GM19395 (cell line): ENCODE results near the gene U2SURP.
"Not testable (repeated sequence)": the region's sequence is repeated elsewhere in the genome, so short reads cannot be mapped to it uniquely, and the experiment has no call there.

Source experiments
- ATAC-seq: cut with Tn5 transposase; IDR thresholded peaks from one replicate; pipeline ENCODE4 v1.9.1; 2021; ENCODE audit warnings: mild to moderate bottlenecking, moderate library complexity; ENCODE audit not compliant: unreplicated experiment

The U2SURP gene

GRCh38 chr3:143068059-143068458, 66.7 kb downstream of the U2SURP start:
- ATAC-seq = no peak

- no peak for ATAC-seq
These were observed 69.7 kb downstream of the U2SURP start for GRCh38 chr3:143070977-143071551.

GRCh38 chr3:143071776-143072175, 70.4 kb downstream of the U2SURP start:
- no peak for ATAC-seq

DNA sequence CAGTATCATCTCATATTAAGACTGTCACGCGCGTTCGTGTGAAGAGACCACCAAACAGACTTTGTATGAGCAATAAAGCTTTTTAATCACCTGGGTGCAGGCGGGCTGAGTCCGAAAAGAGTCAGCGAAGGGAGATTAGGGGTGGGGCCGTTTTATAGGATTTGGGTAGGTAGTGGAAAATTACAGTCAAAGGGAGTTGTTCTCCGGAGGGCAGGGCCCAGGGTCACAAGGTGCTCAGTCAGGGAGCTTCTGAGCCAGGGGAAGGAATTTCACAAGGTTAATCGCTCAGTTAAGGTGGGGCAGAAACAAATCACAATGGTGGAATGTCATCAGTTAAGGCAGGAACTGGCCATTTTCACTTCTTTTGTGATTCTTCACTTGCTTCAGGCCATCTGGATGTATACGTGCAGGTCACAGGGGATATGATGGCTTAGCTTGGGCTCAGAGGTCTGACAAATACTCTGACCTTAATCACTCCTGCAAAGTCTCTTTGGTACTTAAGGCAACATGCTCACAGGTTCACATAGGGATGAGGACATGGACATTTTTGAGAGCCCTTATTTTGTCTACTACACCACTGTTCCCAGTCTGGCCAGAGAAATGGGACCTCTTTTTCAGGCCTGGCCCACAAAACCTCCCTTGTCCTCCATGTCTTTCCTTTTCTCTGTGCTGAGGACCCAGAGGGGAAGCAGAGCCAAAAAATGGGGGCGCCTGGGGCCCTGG, 71.1 kb downstream of the U2SURP start:
- not testable (repeated sequence) for ATAC-seq

DNA sequence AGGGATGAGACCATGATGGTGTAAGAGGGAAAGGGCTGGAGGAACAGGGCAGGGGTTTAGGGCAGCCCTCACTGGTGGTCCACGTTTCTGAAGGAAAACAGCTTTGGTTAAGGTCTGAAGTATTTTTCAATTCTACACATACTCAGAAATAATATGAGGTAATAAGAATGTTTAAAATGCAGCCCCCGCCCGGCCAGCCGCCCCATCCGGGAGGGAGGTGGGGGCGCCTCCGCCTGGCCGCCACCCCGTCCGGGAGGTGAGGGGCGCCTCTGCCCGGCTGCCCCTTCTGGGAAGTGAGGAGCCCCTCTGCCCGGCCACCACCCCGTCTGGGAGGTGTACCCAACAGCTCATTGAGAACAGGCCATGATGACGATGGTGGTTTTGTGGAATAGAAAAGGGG, 72.2 kb downstream of the U2SURP start:
- ATAC-seq = not testable (repeated sequence)

- ATAC-seq = not testable (repeated sequence)
These were observed 72.6 kb downstream of the U2SURP start for GRCh38 chr3:143073983-143074382.

- no peak for ATAC-seq
These were observed 77.5 kb downstream of the U2SURP start for GRCh38 chr3:143078883-143079282.

GRCh38 chr3:143080196-143080595, 78.8 kb downstream of the U2SURP start:
- ATAC-seq = no peak

DNA sequence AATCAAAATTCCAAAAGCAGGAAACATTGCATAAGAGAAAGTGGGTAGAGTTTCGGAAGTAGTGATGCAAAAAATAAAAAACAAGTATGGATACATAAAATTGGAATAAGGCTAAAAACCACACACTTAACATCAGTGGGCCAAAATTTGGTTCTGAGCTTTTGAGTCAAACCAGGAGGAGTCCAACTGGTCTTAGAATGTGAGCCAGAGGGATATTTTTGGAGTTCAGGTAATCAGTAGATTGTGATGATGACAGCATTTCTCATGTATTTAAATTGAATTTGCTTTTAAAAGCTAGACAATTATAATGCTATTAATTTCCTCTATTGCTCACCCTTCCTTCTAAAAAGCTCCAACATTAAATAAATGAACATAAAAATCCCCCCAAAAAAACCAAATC, 80.0 kb downstream of the U2SURP start:
- ATAC-seq = no peak

DNA sequence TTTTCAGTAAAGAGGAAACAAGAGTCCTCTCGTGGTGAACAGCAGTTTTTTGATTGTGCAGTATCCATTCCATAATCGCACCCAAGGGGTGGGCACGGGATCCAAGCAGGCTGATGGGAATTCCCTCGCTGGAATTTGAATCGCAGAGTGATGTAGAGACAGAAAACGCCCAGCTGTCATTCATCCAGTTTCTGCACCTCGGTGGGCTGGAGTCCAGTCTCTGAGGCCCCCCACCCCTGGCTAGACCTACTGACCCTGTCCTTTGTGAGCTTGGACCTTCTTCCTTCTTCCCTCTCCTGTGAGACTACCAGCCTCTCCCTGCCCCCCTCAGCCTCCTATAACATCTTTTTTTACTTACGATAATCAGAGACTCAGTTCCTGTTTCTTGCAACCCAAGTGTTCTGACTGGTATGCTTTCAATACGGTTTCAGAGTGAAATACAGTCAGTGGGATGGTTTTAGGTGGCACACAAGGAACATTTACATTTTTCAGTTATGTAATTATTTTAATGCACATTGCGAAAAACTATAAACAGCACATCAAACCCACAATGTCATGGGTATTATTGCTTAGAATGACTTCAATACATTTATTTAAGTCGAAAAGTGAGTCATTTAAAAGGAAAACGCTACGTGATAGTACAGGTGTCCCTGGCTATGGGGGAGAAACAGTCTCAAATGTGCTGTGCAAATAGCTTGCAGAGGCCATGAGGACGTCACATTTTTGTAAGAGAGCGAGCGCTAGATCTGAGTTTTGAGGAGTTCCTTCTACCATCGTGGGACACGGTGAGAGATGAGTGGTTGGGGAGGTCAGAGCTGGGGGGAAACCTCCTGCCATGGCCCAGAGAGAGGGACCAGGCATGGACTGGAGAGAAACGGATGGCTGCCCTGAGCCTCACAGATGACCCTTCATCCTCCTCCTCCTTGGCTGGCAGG, 80.7 kb downstream of the U2SURP start:
- peak; percentile 81 for ATAC-seq

DNA sequence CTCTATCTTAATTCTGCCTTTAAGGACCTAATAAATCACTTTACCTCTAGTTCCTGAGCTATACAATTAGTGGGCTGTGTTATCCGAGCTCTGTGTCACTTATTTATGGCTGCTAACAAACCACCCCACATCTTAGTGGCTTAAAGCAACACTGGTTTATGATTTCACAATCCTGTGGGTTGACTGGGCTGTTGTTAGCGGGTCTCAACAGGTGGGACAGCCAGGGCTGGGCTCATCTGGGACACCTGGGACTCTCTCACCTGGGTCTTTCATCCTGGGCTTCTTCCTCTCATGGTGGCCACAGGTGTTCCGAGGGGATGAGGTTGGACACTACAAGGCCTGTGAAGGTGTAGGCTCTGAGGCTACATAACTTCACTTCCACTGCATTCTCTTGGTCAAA, 82.4 kb downstream of the U2SURP start:
- ATAC-seq = no peak

GRCh38 chr3:143084856-143085731, 83.7 kb downstream of the U2SURP start:
- peak; percentile 52 for ATAC-seq

DNA sequence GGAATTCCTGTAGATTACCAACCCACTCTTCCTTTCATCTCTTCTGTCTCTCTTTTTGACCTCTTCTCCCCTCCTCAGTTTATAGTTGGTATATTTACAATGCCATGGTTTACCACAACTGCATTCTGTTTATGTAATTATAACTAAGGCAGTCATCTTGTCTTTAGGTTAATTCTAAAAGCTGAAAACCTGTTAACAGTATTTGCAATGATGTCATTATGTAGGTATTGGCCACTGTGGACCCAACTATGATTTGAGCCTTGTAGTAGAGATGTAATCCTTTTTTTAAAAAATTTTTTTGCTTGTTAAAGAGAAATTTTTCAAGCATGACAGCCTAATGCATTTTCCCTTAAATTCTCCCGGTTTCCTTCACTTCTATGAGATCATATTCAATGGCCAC, 87.5 kb downstream of the U2SURP start:
- no peak for ATAC-seq

- ATAC-seq = no peak
These were observed 88.6 kb downstream of the U2SURP start for GRCh38 chr3:143089965-143090364.

GRCh38 chr3:143090486-143090885, 89.1 kb downstream of the U2SURP start:
- no peak for ATAC-seq

GRCh38 chr3:143090976-143091837, 89.8 kb downstream of the U2SURP start:
- ATAC-seq = no peak

- no peak for ATAC-seq
These were observed 90.8 kb downstream of the U2SURP start for GRCh38 chr3:143092191-143092590.

DNA sequence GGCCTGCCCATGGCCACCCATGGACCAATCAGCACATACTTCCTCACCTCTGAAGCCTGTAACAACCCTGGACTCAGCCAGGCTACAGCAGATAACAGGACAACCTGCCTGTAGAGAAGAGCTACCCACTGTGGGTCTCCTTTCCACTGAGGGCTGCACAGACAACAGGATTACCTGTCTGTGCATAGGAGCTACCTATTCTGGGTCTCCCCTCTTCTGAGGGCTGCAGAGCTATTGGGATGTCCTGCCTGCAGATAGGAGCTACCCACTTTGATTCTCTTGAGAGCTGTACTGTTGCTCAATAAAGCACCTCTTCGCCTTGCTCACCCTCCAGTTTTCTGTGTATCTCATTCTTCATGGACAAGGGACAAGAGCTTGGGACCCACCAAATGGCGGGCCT, 94.4 kb downstream of the U2SURP start:
- no peak for ATAC-seq

- ATAC-seq = no peak
These were observed 96.8 kb downstream of the U2SURP start for GRCh38 chr3:143098032-143098764.
